DOHH2 (cell line): ENCODE data around the gene TRAF5.

Experiments
- CTCF ChIP-seq: fragments of 200-600 bp; sonication (generic); IDR thresholded peaks from one replicate; pipeline ENCODE4 v1.5.1; 2014; ENCODE audit warnings: antibody characterized with exemption, mild to moderate bottlenecking, low read depth, low read length; ENCODE audit not compliant: poor library complexity, severe bottlenecking
- EZH2phosphoT487 ChIP-seq: fragments of 200-600 bp; sonication (generic); IDR thresholded peaks from 2 replicates; pipeline ENCODE4 v1.6.1; 2017; ENCODE audit warnings: borderline replicate concordance, mild to moderate bottlenecking, antibody characterized with exemption, low read length, moderate library complexity, mixed read lengths

DNA sequence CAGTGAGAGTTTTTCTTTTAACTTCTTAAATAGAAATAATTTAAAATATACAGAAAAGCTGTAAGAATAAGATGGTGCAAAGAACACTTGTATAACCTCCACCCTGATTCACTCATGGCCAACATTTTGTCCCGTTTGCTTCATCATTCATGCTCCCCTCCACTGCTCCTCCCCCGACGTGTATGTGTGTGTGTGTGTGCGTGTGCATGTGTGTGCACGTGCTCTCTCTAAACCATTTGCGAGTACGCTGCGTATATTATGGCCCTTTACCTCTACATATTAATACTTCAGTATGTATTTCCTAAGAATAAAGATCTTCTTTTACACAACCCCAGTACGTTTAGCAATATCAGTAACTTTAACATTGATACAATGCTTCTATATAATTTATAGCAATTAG, 43.0 kb downstream of the TRAF5 start:
- TF ChIP-seq CTCF (no peak), EZH2phosphoT487 (no peak)
